Measurements from ENCODE around the gene COL11A2. TPM values are rescaled to one million over a fixed set of nuclear protein-coding genes. Genes with fewer than 3 reads are reported as not detected.

The COL11A2 gene
- polyA plus RNA-seq, 1 of the 3 experiments (the other 2 are of a cell fraction), result 0.99 TPM

GRCh38 chr6:33124525-33124901, 67.8 kb downstream of the COL11A2 start (continued):
- TF ChIP-seq FOXJ3 (CRISPR knock-in tag; IDR thresholded peaks at IDR 0.05) (no peak), RAD21 (IDR thresholded peaks at IDR 0.05; ENCODE audit: low read length) (no peak), TCF12 (IDR thresholded peaks at IDR 0.05) (no peak), MXI1 (IDR thresholded peaks at IDR 0.05; ENCODE audit: low read depth, low read length) (no peak), SIN3A (IDR thresholded peaks at IDR 0.05; ENCODE audit: borderline replicate concordance, low read depth, low read length) (no peak), PBX3 (IDR thresholded peaks at IDR 0.05) (no peak), RXRA (IDR thresholded peaks at IDR 0.05; ENCODE audit: borderline replicate concordance, low read depth) (no peak), GABPA (IDR thresholded peaks at IDR 0.05; ENCODE audit: low read depth) (no peak), EP300 (IDR thresholded peaks at IDR 0.05; ENCODE audit: borderline replicate concordance in 1 of 2, low read depth in 1 of 2, low read length in 1 of 2) (no peak)
- TF ChIP-seq, protein P1, sequence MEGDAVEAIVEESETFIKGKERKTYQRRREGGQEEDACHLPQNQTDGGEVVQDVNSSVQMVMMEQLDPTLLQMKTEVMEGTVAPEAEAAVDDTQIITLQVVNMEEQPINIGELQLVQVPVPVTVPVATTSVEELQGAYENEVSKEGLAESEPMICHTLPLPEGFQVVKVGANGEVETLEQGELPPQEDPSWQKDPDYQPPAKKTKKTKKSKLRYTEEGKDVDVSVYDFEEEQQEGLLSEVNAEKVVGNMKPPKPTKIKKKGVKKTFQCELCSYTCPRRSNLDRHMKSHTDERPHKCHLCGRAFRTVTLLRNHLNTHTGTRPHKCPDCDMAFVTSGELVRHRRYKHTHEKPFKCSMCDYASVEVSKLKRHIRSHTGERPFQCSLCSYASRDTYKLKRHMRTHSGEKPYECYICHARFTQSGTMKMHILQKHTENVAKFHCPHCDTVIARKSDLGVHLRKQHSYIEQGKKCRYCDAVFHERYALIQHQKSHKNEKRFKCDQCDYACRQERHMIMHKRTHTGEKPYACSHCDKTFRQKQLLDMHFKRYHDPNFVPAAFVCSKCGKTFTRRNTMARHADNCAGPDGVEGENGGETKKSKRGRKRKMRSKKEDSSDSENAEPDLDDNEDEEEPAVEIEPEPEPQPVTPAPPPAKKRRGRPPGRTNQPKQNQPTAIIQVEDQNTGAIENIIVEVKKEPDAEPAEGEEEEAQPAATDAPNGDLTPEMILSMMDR (IDR thresholded peaks at IDR 0.05), result no peak

DNA sequence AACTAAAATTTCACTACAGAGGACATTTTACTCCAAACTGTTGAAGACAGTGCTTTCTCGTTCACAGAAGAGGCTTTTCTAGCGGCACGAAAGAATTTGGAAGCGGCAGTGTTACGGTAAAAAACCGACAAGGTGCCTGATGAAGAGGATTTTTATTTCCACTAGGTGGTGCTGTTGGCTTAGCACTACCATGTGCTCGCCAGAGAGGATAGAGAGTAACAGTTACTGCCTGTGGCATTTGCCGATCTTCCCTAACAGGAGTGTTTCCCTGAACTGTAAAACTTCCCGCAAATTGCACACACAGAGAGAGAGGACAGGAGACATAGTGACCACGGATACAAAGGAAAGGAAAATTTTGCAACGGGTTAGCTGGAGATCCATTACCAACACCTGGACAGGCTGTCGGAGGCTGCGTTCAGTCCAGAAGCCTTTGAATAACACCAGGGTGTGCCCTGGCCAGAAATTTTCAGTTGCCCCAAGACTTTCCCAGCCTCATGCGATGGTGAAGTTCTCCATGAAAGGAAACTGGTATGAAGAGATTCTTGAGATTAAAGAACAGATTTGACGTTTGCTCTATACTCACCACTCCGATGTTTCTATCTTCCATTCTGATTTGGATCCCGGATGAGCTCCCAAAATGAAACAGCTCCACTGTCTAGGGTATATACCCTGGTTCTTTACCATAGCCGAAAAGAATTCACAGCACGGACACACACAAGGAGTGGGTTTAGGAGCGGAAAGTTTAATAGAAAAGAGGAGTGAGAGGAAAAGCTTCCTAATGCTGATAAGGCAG, 68.3 kb downstream of the COL11A2 start:
- Histone ChIP-seq H3K9me3 (no peaks in the 10 kb centered on the region), H3K27me3 (ENCODE audit: insufficient read depth) (peaks cover 25% of the 10 kb centered on the region; the same call in 1 of the 2 replicates), H3K9ac (no peak overlapping the region), H3K4me1 (ENCODE audit: control insufficient read depth in 1 of 2, insufficient read depth in 2 of 2, low read depth in 1 of 2, low read length in 1 of 2) (no peaks in the 10 kb centered on the region), H3F3A (replicated peaks; ENCODE audit: insufficient read depth) (no peaks in the 10 kb centered on the region), H2AFZ (ENCODE audit: low read depth) (no peak overlapping the region), H3K4me3 (ENCODE audit: low read depth in 2 of 2, low read length in 1 of 2) (no peak overlapping the region; a peak in 1 of 4 replicates), H3K27ac (ENCODE audit: low read depth in 2 of 2, low read length in 1 of 2) (no peak overlapping the region), H3K9me2 (no peaks in the 10 kb centered on the region), H4K20me1 (ENCODE audit: insufficient read depth) (no peaks in the 10 kb centered on the region), H3K4me2 (no peak overlapping the region), H3K79me2 (ENCODE audit: insufficient read depth) (no peaks in the 10 kb centered on the region), H3K36me3 (replicated peaks in 1 of 2; ENCODE audit: control insufficient read depth in 1 of 2, insufficient read depth in 2 of 2, low read length in 1 of 2) (no peaks in the 10 kb centered on the region)
- WGBS (ENCODE audit: low lambda C conversion rate), result 40% methylated on average over 20 of the region's 20 CpGs
- TF ChIP-seq EZH2phosphoT487 (IDR thresholded peaks at IDR 0.05; ENCODE audit: borderline replicate concordance, low read depth) (no peak), FOXM1 (IDR thresholded peaks at IDR 0.05; ENCODE audit: low read depth) (no peak), RAD21 (IDR thresholded peaks at IDR 0.05; ENCODE audit: low read length) (peak; percentile 61), PBX3 (IDR thresholded peaks at IDR 0.05) (no peak), ELF1 (IDR thresholded peaks at IDR 0.05) (no peak), MXI1 (IDR thresholded peaks at IDR 0.05; ENCODE audit: low read depth, low read length) (no peak), TCF12 (IDR thresholded peaks at IDR 0.05) (no peak), REST (IDR thresholded peaks at IDR 0.05; ENCODE audit: low read depth, low read length) (no peak), SIN3A (IDR thresholded peaks at IDR 0.05; ENCODE audit: borderline replicate concordance, low read depth, low read length) (no peak), GABPA (IDR thresholded peaks at IDR 0.05; ENCODE audit: low read depth) (no peak), JUND (IDR thresholded peaks at IDR 0.05) (no peak), RCOR1 (IDR thresholded peaks at IDR 0.05; ENCODE audit: low read length) (no peak)
- TF ChIP-seq, protein P2, sequence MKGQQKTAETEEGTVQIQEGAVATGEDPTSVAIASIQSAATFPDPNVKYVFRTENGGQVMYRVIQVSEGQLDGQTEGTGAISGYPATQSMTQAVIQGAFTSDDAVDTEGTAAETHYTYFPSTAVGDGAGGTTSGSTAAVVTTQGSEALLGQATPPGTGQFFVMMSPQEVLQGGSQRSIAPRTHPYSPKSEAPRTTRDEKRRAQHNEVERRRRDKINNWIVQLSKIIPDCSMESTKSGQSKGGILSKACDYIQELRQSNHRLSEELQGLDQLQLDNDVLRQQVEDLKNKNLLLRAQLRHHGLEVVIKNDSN (IDR thresholded peaks at IDR 0.05; ENCODE audit: borderline replicate concordance, low read depth), result no peak
- TF ChIP-seq, protein P1 (IDR thresholded peaks at IDR 0.05), result peak; percentile 59
- POLR2A ChIA-PET, result interaction anchor here (0.8 kb wide), 1 partner anchor 125 kb away, joined by 3 read pairs; no protein-coding TSS in a partner anchor
- DNase-seq, result peak; percentile 42
- CTCF ChIA-PET, result interaction anchor here (0.6 to 2.8 kb wide), 15 partner anchors 10 to 124 kb away, joined by 3 to 20 read pairs (median 4); no protein-coding TSS in a partner anchor

Data from SK-N-SH (cell line).